Occipital lobe (tissue), 2 donors: Measurements from ENCODE around the gene C19orf73. TPM values are rescaled to one million over a fixed set of nuclear protein-coding genes. Genes with fewer than 3 reads are reported as not detected.

Source experiments
- small RNA-seq: library from RNA; depleted of rRNA; stranded (forward); fragments of <200 nt; gene quantifications from one replicate; pipeline ENCODE3, GENCODE V24; 2014
- total RNA-seq: library from RNA; depleted of rRNA; stranded (reverse); fragments of >200 nt; gene quantifications from one replicate; pipeline ENCODE4 v1.2.3, GENCODE V29; 2014

Gene C19orf73
- total RNA-seq, 1 donor from 2014 or later: 0.47 TPM

Small RNA genes within 50 kb of the gene (small RNA-seq; reads per million reads assigned to genes)
- gene RN7SL708P: not detected

Other genes starting within 250 kb of the C19orf73 start
- 24.6 TPM for gene PPP1R15A, start 246.7 kb downstream of the C19orf73 start, total RNA-seq
- not detected for gene TULP2, start 220.4 kb downstream of the C19orf73 start, total RNA-seq
- 42.6 TPM for gene NUCB1, start 218.8 kb downstream of the C19orf73 start, total RNA-seq
- not detected for gene DHDH, start 185.4 kb downstream of the C19orf73 start, total RNA-seq
- 12.5 TPM for gene BAX, start 164.3 kb downstream of the C19orf73 start, total RNA-seq
- 677 TPM for gene FTL, start 153.8 kb downstream of the C19orf73 start, total RNA-seq
- gene GYS1, start 125.8 kb downstream of the C19orf73 start, total RNA-seq: 14.2 TPM
- 81.4 TPM for gene RUVBL2, start 125.3 kb downstream of the C19orf73 start, total RNA-seq
- gene LHB, start 102.1 kb downstream of the C19orf73 start, total RNA-seq: not detected
- not detected for gene CGB3, start 94.8 kb downstream of the C19orf73 start, total RNA-seq
- gene CGB2, start 87.3 kb downstream of the C19orf73 start, total RNA-seq: not detected
- not detected for gene CGB1, start 82.2 kb downstream of the C19orf73 start, total RNA-seq
- not detected for gene CGB5, start 75.3 kb downstream of the C19orf73 start, total RNA-seq
- not detected for gene CGB8, start 70.0 kb downstream of the C19orf73 start, total RNA-seq
- not detected for gene CGB7, start 61.4 kb downstream of the C19orf73 start, total RNA-seq
- not detected for gene NTF4, start 54.3 kb downstream of the C19orf73 start, total RNA-seq
- gene KCNA7, start 46.4 kb downstream of the C19orf73 start, total RNA-seq: under 0.01 TPM
- 112 TPM for gene SNRNP70, start 33.7 kb downstream of the C19orf73 start, total RNA-seq
- 28.7 TPM for gene LIN7B, start 4.8 kb downstream of the C19orf73 start, total RNA-seq
- gene PPFIA3, start 401 bp upstream of the C19orf73 start, total RNA-seq: 35.9 TPM
- 0.47 TPM for gene HRC, start 36.3 kb upstream of the C19orf73 start, total RNA-seq
- 4.7 TPM for gene TRPM4, start 38.6 kb upstream of the C19orf73 start, total RNA-seq
- gene SLC6A16, start 206.0 kb upstream of the C19orf73 start, total RNA-seq: not detected
- 1.1 TPM for gene CD37, start 216.3 kb upstream of the C19orf73 start, total RNA-seq
- 10.0 TPM for gene TEAD2, start 243.3 kb upstream of the C19orf73 start, total RNA-seq
- 2.2 TPM for gene DKKL1, start 244.7 kb upstream of the C19orf73 start, total RNA-seq